HG02623 (cell line): ENCODE measurements around the gene ITGAE.
"Not testable (repeated sequence)": the region's sequence is repeated elsewhere in the genome, so short reads cannot be mapped to it uniquely, and the experiment has no call there.

Experiments used
- ATAC-seq: cut with Tn5 transposase; IDR thresholded peaks from one replicate; pipeline ENCODE4 v1.9.1; 2021; ENCODE audit warnings: moderate library complexity; ENCODE audit not compliant: unreplicated experiment

Gene ITGAE

GRCh38 chr17:3800362-3801271 lies at the start of gene ITGAE:
TSS of gene ITGAE (minus strand) at chr17:3801188. CDS start at chr17:3801144, 44 bp downstream.
- no peak for ATAC-seq

GRCh38 chr17:3848229-3848835 lies 47.3 kb upstream of the ITGAE start:
- no peak for ATAC-seq

GRCh38 chr17:3847165-3847670 lies 46.2 kb upstream of the ITGAE start:
- no peak for ATAC-seq

GRCh38 chr17:3846437-3847164 lies 45.6 kb upstream of the ITGAE start:
- ATAC-seq = no peak

- peak; percentile 92 for ATAC-seq
Measured at GRCh38 chr17:3845621-3846436, 44.8 kb upstream of the ITGAE start, which contains the start of gene NCBP3. TSS of gene NCBP3 (minus strand) at chr17:3846246. CDS start at chr17:3846223, 23 bp downstream.

- ATAC-seq = no peak
Measured at GRCh38 chr17:3845291-3845620, 44.3 kb upstream of the ITGAE start.

GRCh38 chr17:3844556-3844955 lies 43.6 kb upstream of the ITGAE start:
- ATAC-seq = not testable (repeated sequence)

GRCh38 chr17:3843935-3844516 lies 43.0 kb upstream of the ITGAE start:
- ATAC-seq = no peak

- no peak for ATAC-seq
Measured at GRCh38 chr17:3838206-3838605, 37.2 kb upstream of the ITGAE start.

- no peak for ATAC-seq
Measured at GRCh38 chr17:3836551-3836950, 35.6 kb upstream of the ITGAE start.

GRCh38 chr17:3835410-3836229 lies 34.6 kb upstream of the ITGAE start:
- ATAC-seq = no peak

GRCh38 chr17:3834811-3835210 lies 33.8 kb upstream of the ITGAE start:
- ATAC-seq = no peak

- ATAC-seq = no peak
Measured at GRCh38 chr17:3828852-3829232, 27.9 kb upstream of the ITGAE start.

- ATAC-seq = no peak
Measured at GRCh38 chr17:3828151-3828851, 27.3 kb upstream of the ITGAE start.

- ATAC-seq = no peak
Measured at GRCh38 chr17:3827124-3827773, 26.3 kb upstream of the ITGAE start.

GRCh38 chr17:3826191-3826590 lies 25.2 kb upstream of the ITGAE start:
- no peak for ATAC-seq

- ATAC-seq = no peak
Measured at GRCh38 chr17:3821101-3821500, 20.1 kb upstream of the ITGAE start.

GRCh38 chr17:3818786-3819185 lies 17.8 kb upstream of the ITGAE start:
- ATAC-seq = no peak
